GM20431 (cell line): Measurements from ENCODE around the gene CTU1.

ENCODE experiments used
- in situ Hi-C: fragments of 300-500 bp; cut with MseI, MboI; formaldehyde crosslinking; loops from one replicate; pipeline ENCODE4 v1.15.0; 2020; ENCODE audit warnings: low sequenced_read_pairs; ENCODE audit not compliant: unreplicated experiment

CTU1 gene

DNA sequence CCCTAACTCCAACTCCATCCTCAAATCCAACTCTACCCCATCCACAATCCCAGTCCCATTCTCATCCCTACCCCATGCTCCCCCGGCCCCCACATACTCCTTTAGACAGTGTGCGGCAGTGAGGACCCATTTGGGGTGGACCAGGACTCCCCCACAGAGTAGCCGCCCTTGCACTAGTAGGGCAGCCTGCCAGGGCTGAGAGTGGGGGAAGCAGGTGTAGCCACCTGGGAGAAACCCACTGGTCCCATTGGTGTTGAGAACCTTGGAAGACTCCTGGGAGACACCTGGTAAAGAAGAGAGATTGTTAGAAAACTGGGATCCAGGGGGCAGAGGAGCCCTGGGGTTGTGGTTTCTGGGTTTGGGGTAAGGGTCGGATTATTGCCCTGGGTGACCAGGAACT lies 47.9 kb downstream of the CTU1 start:
- in situ Hi-C loops: no loop called here

DNA sequence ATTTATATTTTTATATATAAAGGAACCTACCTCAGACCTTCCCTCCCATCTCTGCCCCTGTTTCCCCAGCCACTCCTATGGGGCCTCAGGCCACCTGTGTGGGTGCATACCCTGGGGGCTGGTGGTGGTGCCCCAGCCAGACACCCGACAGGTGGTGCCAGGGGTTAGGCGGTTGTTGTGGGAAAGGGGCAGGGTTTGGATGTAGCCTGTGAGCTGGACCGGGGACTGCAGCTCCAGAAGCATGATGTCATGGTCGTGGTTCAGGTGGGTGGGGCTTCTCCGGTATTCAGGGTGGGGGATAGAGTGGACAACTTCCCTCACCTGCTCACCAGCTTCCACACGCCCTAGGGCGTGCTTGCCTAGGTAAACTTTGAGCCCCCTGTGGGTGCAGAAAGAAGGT lies 48.5 kb downstream of the CTU1 start:
- in situ Hi-C loops: no loop called here

DNA sequence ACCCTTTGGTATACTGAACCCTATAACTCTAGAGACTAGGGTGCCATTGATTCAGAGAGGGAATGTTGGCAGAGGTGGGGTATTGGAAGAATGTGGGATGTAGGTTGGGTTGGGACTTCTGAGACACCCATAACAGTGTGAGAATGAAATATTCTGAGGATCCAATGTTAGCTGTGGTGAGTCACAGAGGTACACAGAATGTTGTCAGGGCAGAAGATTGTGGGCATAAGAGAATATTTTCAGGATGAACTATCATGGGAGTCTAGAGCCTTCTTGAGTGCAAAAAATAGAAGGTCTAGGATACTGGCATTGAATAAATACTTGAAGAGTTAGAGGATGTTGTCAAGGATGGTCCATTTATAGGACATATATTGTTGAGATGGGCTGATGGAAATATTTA lies 52.3 kb downstream of the CTU1 start:
- in situ Hi-C loops: no loop called here
